Measurements from ENCODE around the gene MTRF1.
"Not testable (repeated sequence)": the region's sequence is repeated elsewhere in the genome, so short reads cannot be mapped to it uniquely, and the experiment has no call there.

Gene MTRF1

DNA sequence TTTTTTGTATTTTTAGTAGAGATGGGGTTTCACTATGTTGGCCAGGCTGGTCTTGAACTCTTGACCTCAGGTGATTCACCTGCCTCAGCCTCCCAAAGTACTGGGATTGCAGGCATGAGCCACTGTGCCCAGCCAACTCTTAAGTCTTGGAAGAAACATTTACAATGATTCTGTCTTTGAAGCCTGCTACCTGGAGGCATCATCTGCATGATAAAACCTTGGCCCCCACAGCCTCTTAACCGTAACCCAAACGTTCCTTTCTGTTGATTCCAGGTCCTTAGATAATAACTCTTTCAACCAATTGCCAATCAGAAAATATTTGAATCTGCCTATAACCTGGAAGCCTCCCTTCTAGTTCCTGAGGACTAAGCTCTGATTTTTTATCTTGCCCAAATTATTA is 15.8 kb upstream of the MTRF1 start:
- H3K4me1 ChIP-seq (ENCODE audit: control insufficient read depth, insufficient read depth, low read length); H3K27ac ChIP-seq (ENCODE audit: low read depth, low read length); H3K9ac ChIP-seq (ENCODE audit: low read depth, low read length); H3K36me3 ChIP-seq (ENCODE audit: control insufficient read depth, insufficient read depth, low read length); H3K9me3 ChIP-seq (ENCODE audit: control insufficient read depth, insufficient read depth, low read length); H3K27me3 ChIP-seq (ENCODE audit: control insufficient read depth, insufficient read depth, low read length); H3K4me3 ChIP-seq (ENCODE audit: low read depth, low read length): not testable (repeated sequence)

DNA sequence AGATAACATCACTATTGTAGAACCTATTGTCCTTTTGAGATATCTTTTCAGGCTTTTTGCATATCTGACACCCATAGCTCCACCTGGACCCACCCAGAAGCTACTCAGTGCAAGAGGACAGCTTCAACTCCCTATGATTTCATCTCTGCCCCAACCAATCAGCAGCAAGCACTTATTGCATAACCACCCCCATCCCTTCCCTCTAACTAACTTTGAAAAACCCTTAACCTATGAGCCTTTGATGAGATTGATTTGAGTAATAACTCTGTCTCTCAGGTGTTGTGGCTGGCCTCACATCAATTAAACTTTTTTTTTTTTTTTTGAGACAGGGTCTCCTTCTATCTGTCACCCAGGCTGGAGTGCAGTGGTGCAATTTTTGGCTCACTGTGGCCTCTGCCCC is 13.4 kb upstream of the MTRF1 start:
- Histone ChIP-seq H3K4me3 (ENCODE audit: low read depth, low read length) (no peak overlapping the region), H3K4me1 (ENCODE audit: control insufficient read depth, insufficient read depth, low read length) (peaks cover 5% of the 10 kb centered on the region; the same call in 1 of the 2 replicates), H3K27ac (ENCODE audit: low read depth, low read length) (no peak overlapping the region), H3K27me3 (ENCODE audit: control insufficient read depth, insufficient read depth, low read length) (no peaks in the 10 kb centered on the region), H3K9me3 (ENCODE audit: control insufficient read depth, insufficient read depth, low read length) (no peaks in the 10 kb centered on the region), H3K9ac (ENCODE audit: low read depth, low read length) (no peak overlapping the region), H3K36me3 (ENCODE audit: control insufficient read depth, insufficient read depth, low read length) (no peaks in the 10 kb centered on the region)

DNA sequence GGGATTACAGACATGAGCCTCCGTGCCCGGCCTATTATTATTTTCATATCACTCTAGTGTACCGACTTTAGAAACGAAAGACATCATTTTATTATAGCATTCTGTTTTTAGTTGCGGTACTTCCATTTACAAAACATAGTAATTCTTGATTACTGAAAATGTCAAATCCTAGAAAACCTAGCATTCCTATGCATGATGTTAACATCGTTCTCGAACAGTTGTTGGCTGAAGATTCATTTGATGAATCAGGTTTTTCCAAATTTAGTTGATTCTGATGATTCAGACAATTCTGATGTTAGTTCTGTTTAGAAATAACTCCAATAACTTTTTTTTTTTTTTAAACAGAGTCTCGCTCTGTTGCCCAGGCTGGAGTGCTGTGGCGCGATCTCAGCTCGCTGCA is 11.5 kb upstream of the MTRF1 start:
- no peak overlapping the region for H3K4me3 ChIP-seq (ENCODE audit: low read depth, low read length)
- peaks cover 5% of the 10 kb centered on the region; the same call in 1 of the 2 replicates for H3K4me1 ChIP-seq (ENCODE audit: control insufficient read depth, insufficient read depth, low read length)
- no peaks in the 10 kb centered on the region for H3K27me3 ChIP-seq (ENCODE audit: control insufficient read depth, insufficient read depth, low read length)

DNA sequence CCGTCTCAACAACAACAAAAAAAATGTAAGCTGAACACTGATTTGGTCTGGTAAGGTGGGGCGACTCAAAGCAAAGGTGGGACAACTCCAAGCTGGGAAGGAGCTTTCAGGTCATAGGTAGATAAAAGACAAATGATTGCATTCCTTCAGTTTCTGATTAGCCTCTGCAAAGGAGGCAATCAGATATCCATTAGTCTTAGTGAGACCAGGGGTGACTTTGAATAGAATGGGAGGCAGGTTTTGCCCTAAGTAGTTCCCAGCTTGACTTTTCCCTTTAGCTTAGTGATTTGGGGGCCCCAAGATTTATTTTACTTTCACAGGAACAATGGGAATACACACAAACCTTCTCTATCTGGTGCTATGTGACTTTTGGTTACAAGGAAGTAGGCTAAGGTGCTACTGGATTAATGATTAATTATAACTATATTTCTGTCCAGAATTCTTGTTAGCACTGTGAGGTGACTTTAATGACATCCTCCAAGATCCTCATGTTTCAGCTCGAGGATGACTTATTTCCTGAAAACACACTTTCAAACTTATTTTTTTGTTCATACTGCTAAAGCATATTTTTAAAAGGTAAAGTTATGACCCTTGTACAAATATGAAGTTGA is 10.6 kb upstream of the MTRF1 start:
- Histone ChIP-seq H3K4me3 (ENCODE audit: low read depth, low read length) (no peak overlapping the region), H3K9ac (ENCODE audit: low read depth, low read length) (no peak overlapping the region), H3K27ac (ENCODE audit: low read depth, low read length) (no peak overlapping the region), H3K4me1 (ENCODE audit: control insufficient read depth, insufficient read depth, low read length) (no peaks in the 10 kb centered on the region), H3K9me3 (ENCODE audit: control insufficient read depth, insufficient read depth, low read length) (peaks cover 9% of the 10 kb centered on the region), H3K27me3 (ENCODE audit: control insufficient read depth, insufficient read depth, low read length) (no peaks in the 10 kb centered on the region), H3K36me3 (ENCODE audit: control insufficient read depth, insufficient read depth, low read length) (no peaks in the 10 kb centered on the region)

More for the DNA sequence above, 11.5 kb upstream of the MTRF1 start:
- no peak overlapping the region for H3K27ac ChIP-seq (ENCODE audit: low read depth, low read length)
- no peak overlapping the region for H3K9ac ChIP-seq (ENCODE audit: low read depth, low read length)
- H3K9me3 ChIP-seq (ENCODE audit: control insufficient read depth, insufficient read depth, low read length), result peaks cover 5% of the 10 kb centered on the region
- no peaks in the 10 kb centered on the region for H3K36me3 ChIP-seq (ENCODE audit: control insufficient read depth, insufficient read depth, low read length)

DNA sequence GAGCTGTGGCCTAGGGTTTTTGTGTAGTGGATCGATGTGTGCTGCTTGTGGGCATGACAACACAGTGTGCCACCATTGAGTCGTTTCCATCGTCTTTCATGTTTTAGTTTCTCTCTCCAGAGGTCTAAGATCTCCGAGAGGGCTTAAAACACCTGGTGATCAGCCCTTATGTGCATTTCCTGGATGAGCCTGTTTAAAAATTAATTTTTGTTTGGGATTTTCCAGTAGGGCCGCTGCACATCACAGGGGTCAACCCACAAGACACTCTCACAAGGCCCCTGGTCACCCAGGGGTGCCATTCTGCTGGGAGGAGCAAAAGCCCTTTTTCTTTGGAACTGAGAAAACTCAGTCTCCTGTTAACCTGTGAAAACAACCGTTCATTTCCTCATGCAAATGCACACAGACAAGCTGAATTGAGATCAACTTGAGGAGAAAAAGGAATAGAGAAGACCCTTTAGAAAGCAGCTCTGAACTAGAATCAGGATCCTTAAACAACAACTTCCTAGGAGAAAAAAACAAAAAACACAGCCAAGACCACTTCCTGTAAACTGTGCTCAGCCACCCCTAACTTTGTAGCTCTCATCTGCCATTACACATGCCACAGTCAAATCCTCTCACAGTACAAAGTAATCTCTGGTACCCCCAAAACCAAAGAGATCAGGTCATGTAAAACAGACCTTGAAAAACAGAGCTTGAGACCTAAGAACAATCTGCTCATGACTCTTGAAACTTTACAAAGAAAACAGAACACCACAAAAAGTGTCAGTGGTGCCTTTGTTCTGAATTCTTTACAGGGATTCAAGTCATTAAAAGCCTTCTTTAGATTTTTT is 8.3 kb upstream of the MTRF1 start:
- no peak overlapping the region for H3K27ac ChIP-seq (ENCODE audit: low read depth, low read length)
- H3K4me3 ChIP-seq (ENCODE audit: low read depth, low read length), result no peak overlapping the region
- H3K27me3 ChIP-seq (ENCODE audit: control insufficient read depth, insufficient read depth, low read length), result no peaks in the 10 kb centered on the region
- peaks cover 28% of the 10 kb centered on the region for H3K9me3 ChIP-seq (ENCODE audit: control insufficient read depth, insufficient read depth, low read length)
- no peak overlapping the region for H3K9ac ChIP-seq (ENCODE audit: low read depth, low read length)
- no peaks in the 10 kb centered on the region for H3K4me1 ChIP-seq (ENCODE audit: control insufficient read depth, insufficient read depth, low read length)
- H3K36me3 ChIP-seq (ENCODE audit: control insufficient read depth, insufficient read depth, low read length), result no peaks in the 10 kb centered on the region

DNA sequence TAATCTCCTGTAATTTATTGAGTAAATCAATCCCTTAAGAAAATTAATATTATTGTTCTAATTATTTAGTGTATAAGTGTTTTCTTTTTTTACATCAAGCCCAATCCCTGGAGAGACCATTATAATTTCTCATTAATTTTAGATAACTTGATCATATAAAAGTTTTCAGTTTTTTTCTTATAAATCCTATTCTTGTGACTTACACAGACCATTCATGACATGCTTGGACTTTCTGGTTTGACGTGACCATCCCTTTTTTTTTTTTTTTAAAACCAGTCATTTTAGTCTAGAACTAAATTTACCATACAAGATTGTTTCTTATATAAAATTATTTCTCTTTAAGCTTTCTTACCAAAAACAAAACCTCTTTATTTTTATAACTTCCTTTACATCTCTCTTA is 5.4 kb upstream of the MTRF1 start:
- H3K36me3 ChIP-seq (ENCODE audit: control insufficient read depth, insufficient read depth, low read length), result no peaks in the 10 kb centered on the region
- H3K9me3 ChIP-seq (ENCODE audit: control insufficient read depth, insufficient read depth, low read length), result peaks cover 30% of the 10 kb centered on the region
- H3K27ac ChIP-seq (ENCODE audit: low read depth, low read length), result no peak overlapping the region
- no peaks in the 10 kb centered on the region for H3K27me3 ChIP-seq (ENCODE audit: control insufficient read depth, insufficient read depth, low read length)
- H3K4me3 ChIP-seq (ENCODE audit: low read depth, low read length), result no peak overlapping the region
- no peaks in the 10 kb centered on the region for H3K4me1 ChIP-seq (ENCODE audit: control insufficient read depth, insufficient read depth, low read length)
- no peak overlapping the region for H3K9ac ChIP-seq (ENCODE audit: low read depth, low read length)

DNA sequence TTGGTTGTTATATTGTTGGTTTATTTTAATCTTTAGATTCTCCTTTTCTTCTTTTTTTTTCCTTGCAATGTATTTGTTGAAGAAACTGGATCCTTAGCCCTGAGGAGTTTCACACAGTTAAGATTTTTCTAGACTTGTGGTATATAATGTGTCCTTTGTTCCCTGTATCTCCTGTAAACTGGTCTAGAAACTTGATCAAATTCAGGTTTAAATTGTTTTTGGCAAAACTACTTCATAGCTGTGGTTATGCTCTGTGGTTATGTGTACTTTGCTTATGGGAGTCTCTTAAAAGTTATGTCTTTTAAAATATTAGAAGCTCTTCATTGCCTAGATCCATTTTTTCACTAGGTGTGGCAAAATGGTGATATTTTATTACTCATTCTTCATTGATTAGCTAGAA is 3.7 kb upstream of the MTRF1 start:
- Histone ChIP-seq H3K36me3 (ENCODE audit: control insufficient read depth, insufficient read depth, low read length) (no peaks in the 10 kb centered on the region), H3K9me3 (ENCODE audit: control insufficient read depth, insufficient read depth, low read length) (peaks cover 30% of the 10 kb centered on the region)

DNA sequence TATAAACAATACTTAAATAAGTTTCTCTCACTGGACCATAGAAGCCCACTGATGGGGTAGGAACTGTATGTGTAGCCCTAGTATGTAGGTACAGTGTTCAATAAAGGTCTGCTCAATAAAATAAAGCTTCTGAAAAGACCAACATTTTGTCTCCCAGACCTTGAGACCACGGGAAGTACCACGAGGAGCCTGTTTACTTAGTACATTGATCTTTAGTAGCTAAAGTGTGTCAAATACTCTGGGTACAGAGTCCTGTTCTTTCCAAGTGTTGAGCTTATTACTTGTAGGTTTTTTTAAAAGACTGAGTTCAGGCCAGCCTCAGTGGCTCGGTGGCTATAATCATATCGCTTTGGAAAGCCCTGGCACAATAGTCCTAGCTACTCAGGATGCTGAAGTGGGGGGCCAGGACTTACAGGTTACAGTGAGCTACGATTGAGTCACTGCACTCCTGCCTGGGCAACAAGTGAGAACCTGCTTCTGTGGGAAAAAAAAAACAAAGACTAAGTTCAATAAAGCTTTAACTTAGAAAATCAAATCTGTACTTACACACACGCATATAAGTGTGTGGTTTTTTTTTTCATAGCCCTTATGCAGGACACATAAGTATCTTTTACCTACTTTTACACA is 3.4 kb downstream of the MTRF1 start:
- Histone ChIP-seq H3K9me3 (ENCODE audit: control insufficient read depth, insufficient read depth, low read length) (no peaks in the 10 kb centered on the region; the same call in 1 of the 2 replicates), H3K27ac (ENCODE audit: low read depth, low read length) (no peak overlapping the region), H3K36me3 (ENCODE audit: control insufficient read depth, insufficient read depth, low read length) (peaks cover 39% of the 10 kb centered on the region)

More for the DNA sequence above, 3.7 kb upstream of the MTRF1 start:
- Histone ChIP-seq H3K4me1 (ENCODE audit: control insufficient read depth, insufficient read depth, low read length) (no peaks in the 10 kb centered on the region), H3K27ac (ENCODE audit: low read depth, low read length) (no peak overlapping the region), H3K27me3 (ENCODE audit: control insufficient read depth, insufficient read depth, low read length) (no peaks in the 10 kb centered on the region), H3K9ac (ENCODE audit: low read depth, low read length) (no peak overlapping the region), H3K4me3 (ENCODE audit: low read depth, low read length) (no peak overlapping the region)

DNA sequence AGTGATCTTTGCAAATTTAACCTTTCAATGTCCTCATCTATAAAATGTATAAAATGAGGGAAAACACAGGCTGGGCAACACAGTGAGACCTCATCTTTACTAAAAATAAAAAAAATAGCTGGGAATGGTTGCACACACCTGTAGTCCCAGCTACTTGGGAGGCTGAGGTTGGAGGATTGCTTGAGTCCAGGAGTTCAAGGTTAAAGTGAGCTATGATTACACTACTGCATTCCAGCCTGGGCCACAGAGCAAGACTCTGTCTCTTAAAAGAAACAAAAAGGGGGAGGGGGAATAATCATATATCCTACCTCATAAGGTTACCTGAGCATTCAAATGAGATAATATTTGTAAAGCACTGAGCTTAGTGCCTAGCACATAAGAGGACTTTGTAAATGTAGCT is 5.8 kb downstream of the MTRF1 start:
- H3K9me3 ChIP-seq (ENCODE audit: control insufficient read depth, insufficient read depth, low read length), result no peaks in the 10 kb centered on the region
- no peak overlapping the region for H3K4me3 ChIP-seq (ENCODE audit: low read depth, low read length)
- no peak overlapping the region for H3K27ac ChIP-seq (ENCODE audit: low read depth, low read length)
- H3K36me3 ChIP-seq (ENCODE audit: control insufficient read depth, insufficient read depth, low read length), result peaks cover 57% of the 10 kb centered on the region
- H3K4me1 ChIP-seq (ENCODE audit: control insufficient read depth, insufficient read depth, low read length), result no peaks in the 10 kb centered on the region
- no peaks in the 10 kb centered on the region for H3K27me3 ChIP-seq (ENCODE audit: control insufficient read depth, insufficient read depth, low read length)
- no peak overlapping the region for H3K9ac ChIP-seq (ENCODE audit: low read depth, low read length)

More for the DNA sequence above, 3.4 kb downstream of the MTRF1 start:
- H3K27me3 ChIP-seq (ENCODE audit: control insufficient read depth, insufficient read depth, low read length), result no peaks in the 10 kb centered on the region
- no peaks in the 10 kb centered on the region for H3K4me1 ChIP-seq (ENCODE audit: control insufficient read depth, insufficient read depth, low read length)
- no peak overlapping the region for H3K4me3 ChIP-seq (ENCODE audit: low read depth, low read length)
- H3K9ac ChIP-seq (ENCODE audit: low read depth, low read length), result no peak overlapping the region

DNA sequence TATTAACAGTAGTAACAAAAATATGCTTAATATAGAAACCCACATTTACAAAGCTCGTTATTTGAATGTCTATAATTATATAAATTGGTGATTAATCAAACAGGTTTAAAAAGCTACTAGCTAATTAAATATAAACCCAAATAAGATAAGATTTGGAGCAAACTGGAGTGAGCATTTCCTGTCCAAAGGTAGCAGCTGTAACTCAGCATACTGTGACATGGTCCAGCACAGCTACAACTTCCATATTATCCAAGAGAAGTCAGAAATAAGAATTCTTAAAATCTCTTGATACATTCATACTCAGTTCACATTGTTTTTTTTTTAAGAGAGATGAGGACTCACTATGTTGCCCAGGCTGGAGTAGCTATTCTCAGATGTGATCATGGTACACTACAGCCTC is 8.5 kb downstream of the MTRF1 start:
- Histone ChIP-seq H3K4me3 (ENCODE audit: low read depth, low read length) (no peak overlapping the region), H3K9me3 (ENCODE audit: control insufficient read depth, insufficient read depth, low read length) (no peaks in the 10 kb centered on the region), H3K36me3 (ENCODE audit: control insufficient read depth, insufficient read depth, low read length) (peaks cover 67% of the 10 kb centered on the region), H3K9ac (ENCODE audit: low read depth, low read length) (no peak overlapping the region), H3K4me1 (ENCODE audit: control insufficient read depth, insufficient read depth, low read length) (no peaks in the 10 kb centered on the region), H3K27me3 (ENCODE audit: control insufficient read depth, insufficient read depth, low read length) (no peaks in the 10 kb centered on the region), H3K27ac (ENCODE audit: low read depth, low read length) (no peak overlapping the region)

DNA sequence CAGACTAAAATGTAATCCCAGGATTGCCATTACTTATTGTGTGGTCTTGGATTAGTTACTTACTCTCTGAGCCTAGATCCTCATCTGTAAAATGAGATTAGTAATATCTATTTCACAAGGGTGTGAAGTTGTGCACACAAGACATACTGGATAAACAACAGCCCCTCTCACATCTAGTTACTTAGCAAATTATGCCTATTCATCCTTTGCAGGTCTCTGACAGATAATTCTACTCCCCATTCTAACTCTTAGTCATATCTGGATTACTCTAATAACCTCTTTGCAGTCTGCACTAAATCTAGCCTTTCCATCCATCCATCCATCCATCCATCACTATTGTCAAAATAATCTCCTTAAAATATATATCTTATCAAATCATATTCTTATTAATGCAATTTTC is 12.4 kb downstream of the MTRF1 start:
- peaks cover 61% of the 10 kb centered on the region for H3K36me3 ChIP-seq (ENCODE audit: control insufficient read depth, insufficient read depth, low read length)

More for the DNA sequence above, 12.4 kb downstream of the MTRF1 start:
- no peaks in the 10 kb centered on the region for H3K4me1 ChIP-seq (ENCODE audit: control insufficient read depth, insufficient read depth, low read length)
- H3K27me3 ChIP-seq (ENCODE audit: control insufficient read depth, insufficient read depth, low read length), result no peaks in the 10 kb centered on the region
- no peak overlapping the region for H3K4me3 ChIP-seq (ENCODE audit: low read depth, low read length)
- H3K9ac ChIP-seq (ENCODE audit: low read depth, low read length), result no peak overlapping the region
- no peaks in the 10 kb centered on the region for H3K9me3 ChIP-seq (ENCODE audit: control insufficient read depth, insufficient read depth, low read length)
- no peak overlapping the region for H3K27ac ChIP-seq (ENCODE audit: low read depth, low read length)

All from HUES48 (cell line).